Measurements from ENCODE around the gene CIC. TPM values are rescaled to one million over a fixed set of nuclear protein-coding genes. Genes with fewer than 3 reads are reported as not detected.

CIC gene
- total and polyA plus RNA-seq, 9 of the 15 experiments (the other 6 are each of a cell fraction or from before 2014, with no cell fraction given): 0.07 to 44.7 (median 8.6) TPM

- intact Hi-C loops (cut with micrococcal nuclease): no loop called here
- peaks cover 45 to 87% of the 10 kb centered on the region in 2 experiments for H3K4me1 ChIP-seq (replicated peaks in 1 of 2; ENCODE audit: control insufficient read depth in 2 of 2, insufficient read depth in 2 of 2, low read length in 2 of 2)
- TF ChIP-seq NR2C1 (IDR thresholded peaks at IDR 0.05) (no peak), NR2C1 (tag; IDR thresholded peaks at IDR 0.05) (no peak), SMARCE1 (IDR thresholded peaks at IDR 0.05) (no peak), KDM5B (IDR thresholded peaks at IDR 0.05; ENCODE audit: insufficient replicate concordance, low read depth, low read length) (peak; percentile 14), TCF3 (CRISPR knock-in tag; IDR thresholded peaks at IDR 0.05) (no peak), CXXC5 (CRISPR knock-in tag; IDR thresholded peaks at IDR 0.05) (peak; percentile 79), RBM34 (IDR thresholded peaks at IDR 0.05; ENCODE audit: borderline replicate concordance, insufficient read depth, low read length) (no peak), SMAD4 (CRISPR knock-in tag; conservative IDR thresholded peaks at IDR 0.05) (peak; percentile 35), HDAC3 (IDR thresholded peaks at IDR 0.05; ENCODE audit: borderline replicate concordance, partially characterized antibody) (no peak), CGGBP1 (CRISPR knock-in tag; IDR thresholded peaks at IDR 0.05) (no peak), ZNF695 (CRISPR knock-in tag; IDR thresholded peaks at IDR 0.05) (no peak), AFF4 (CRISPR knock-in tag; IDR thresholded peaks at IDR 0.05) (no peak), GTF2E2 (tag; IDR thresholded peaks at IDR 0.05) (no peak; the same call in 1 of the 2 replicates), ZBTB7A (IDR thresholded peaks at IDR 0.05; ENCODE audit: borderline replicate concordance, control insufficient read depth, low read depth, low read length) (peak; percentile 89; the same call in 1 of the 2 replicates)
Measured at GRCh38 chr19:42284066-42284501, 15.0 kb downstream of the CIC start.

More at GRCh38 chr19:42284066-42284501, 15.0 kb downstream of the CIC start:
- Histone ChIP-seq H3K27ac (ENCODE audit: extremely low read depth, low read depth, low read length) (peak overlapping the region; percentile 90), H3K9me3 (replicated peaks; ENCODE audit: control insufficient read depth, insufficient read depth, low read depth, low read length) (no peaks in the 10 kb centered on the region), H3K9ac (ENCODE audit: insufficient read depth in 1 of 2, low read depth in 2 of 2, low read length in 2 of 2) (peak overlapping the region; percentile 68 to 94; a peak in 3 of 4 replicates), H3K79me2 (ENCODE audit: control insufficient read depth, insufficient read depth, low read length) (peaks cover 66% of the 10 kb centered on the region), H3K4me3 (peak overlapping the region; percentile 48), H3K27me3 (ENCODE audit: control insufficient read depth in 2 of 2, insufficient read depth in 2 of 2, low read length in 2 of 2) (no peaks in the 10 kb centered on the region; a peak in 1 of 5 replicates), H3K4me2 (ENCODE audit: insufficient read depth, low read length) (peak overlapping the region; percentile 51; the same call in 1 of the 2 replicates), H4K20me1 (replicated peaks; ENCODE audit: control insufficient read depth, insufficient read depth, low read length) (0 out of 2 replicates have a peak, but pooled peaks cover 8% of the 10 kb centered on the region), H3K36me3 (ENCODE audit: control insufficient read depth, insufficient read depth, low read length) (peaks cover 26% of the 10 kb centered on the region; the same call in 2 of the 3 replicates), H3K9me1 (ENCODE audit: control insufficient read depth, insufficient read depth, low read length) (no peaks in the 10 kb centered on the region), H2AFZ (ENCODE audit: low read depth, low read length) (peak overlapping the region; percentile 55; the same call in 1 of the 2 replicates)
- WGBS (ENCODE audit: insufficient coverage, low coverage, missing lambda C conversion rate): 3% methylated on average over 12 of the region's 76 CpGs
- peak; percentile 86 to 95 (median 88) for DNase-seq (ENCODE audit: extremely low read depth in 1 of 4, low spot score in 3 of 4)
- peak; percentile 1; the same call in 2 of the 3 replicates for ATAC-seq
- CTCF ChIA-PET (ENCODE audit: low intra/inter-chr PET ratio): interaction anchor here (0.8 kb wide), 1 partner anchor 41 kb away, joined by 3 read pairs; the partner anchor contains the start of gene MEGF8
- POLR2A ChIA-PET: interaction anchor here (1.0 to 1.7 kb wide), 4 partner anchors 9 to 40 kb away, joined by 3 to 4 read pairs (median 4); no protein-coding TSS in a partner anchor
- no TSS peak for BruUV-seq (replicated peaks)
- no peak for FAIRE-seq
- in situ Hi-C loops (cut with MboI): no loop called here
